ENCODE data around the gene ECHDC1.

DNA sequence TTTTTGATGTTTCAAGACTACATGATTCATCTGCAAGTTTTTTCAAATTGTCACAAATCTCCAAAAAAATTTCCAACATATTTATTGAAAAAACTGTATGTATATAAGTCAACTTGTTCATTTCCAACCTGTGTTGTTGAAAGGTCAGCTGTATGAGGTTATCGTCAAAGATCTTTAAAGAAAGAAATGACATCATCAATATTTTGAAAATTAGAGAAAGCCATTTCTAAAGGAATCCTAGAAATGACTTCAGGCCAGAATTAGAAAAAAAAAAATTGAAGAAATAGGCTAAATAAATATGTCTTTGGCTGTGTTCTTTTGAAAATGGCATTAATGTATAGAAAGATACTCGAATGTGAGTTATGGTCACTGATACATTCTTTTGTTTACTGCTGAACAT lies 69.9 kb downstream of the ECHDC1 start:
- TF ChIP-seq, protein P1, sequence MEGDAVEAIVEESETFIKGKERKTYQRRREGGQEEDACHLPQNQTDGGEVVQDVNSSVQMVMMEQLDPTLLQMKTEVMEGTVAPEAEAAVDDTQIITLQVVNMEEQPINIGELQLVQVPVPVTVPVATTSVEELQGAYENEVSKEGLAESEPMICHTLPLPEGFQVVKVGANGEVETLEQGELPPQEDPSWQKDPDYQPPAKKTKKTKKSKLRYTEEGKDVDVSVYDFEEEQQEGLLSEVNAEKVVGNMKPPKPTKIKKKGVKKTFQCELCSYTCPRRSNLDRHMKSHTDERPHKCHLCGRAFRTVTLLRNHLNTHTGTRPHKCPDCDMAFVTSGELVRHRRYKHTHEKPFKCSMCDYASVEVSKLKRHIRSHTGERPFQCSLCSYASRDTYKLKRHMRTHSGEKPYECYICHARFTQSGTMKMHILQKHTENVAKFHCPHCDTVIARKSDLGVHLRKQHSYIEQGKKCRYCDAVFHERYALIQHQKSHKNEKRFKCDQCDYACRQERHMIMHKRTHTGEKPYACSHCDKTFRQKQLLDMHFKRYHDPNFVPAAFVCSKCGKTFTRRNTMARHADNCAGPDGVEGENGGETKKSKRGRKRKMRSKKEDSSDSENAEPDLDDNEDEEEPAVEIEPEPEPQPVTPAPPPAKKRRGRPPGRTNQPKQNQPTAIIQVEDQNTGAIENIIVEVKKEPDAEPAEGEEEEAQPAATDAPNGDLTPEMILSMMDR (conservative IDR thresholded peaks at IDR 0.05; ENCODE audit: low read depth, low read length): no peak
- TF ChIP-seq RAD21 (IDR thresholded peaks at IDR 0.05; ENCODE audit: low read length): no peak

All from IMR-90 (cell line).